Gastroesophageal sphincter (tissue), 4 donors: ENCODE measurements around the gene DNAH9. TPM values are rescaled to one million over a fixed set of nuclear protein-coding genes. Genes with fewer than 3 reads are reported as not detected.

Source experiments
- ATAC-seq: fragments of 150-250 bp; one replicate; pipeline ENCODE4 v1.9.1; 2016; ENCODE audit warnings: mild to moderate bottlenecking, moderate library complexity
- H3K27ac ChIP-seq, 4 donors: fragments of 200-600 bp; sonication (generic) in 3 of 4; 1 replicate in 3 of 4; 2 replicates in 1 of 4; pipeline ENCODE4 v1.5.1; 2016 to 2019
- H3K27me3 ChIP-seq: fragments of 200-600 bp; sonication (generic); one replicate; pipeline ENCODE4 v1.5.1; 2019
- H3K36me3 ChIP-seq, 2 donors: fragments of 200-600 bp; sonication (generic); one replicate each; pipeline ENCODE4 v1.5.1; 2019; ENCODE audit warnings: control low read depth in 1 of 2
- H3K4me1 ChIP-seq, 3 donors: fragments of 200-600 bp; sonication (generic); 1 replicate in 2 of 3; 2 replicates in 1 of 3; pipeline ENCODE4 v1.5.1; 2016 to 2019; ENCODE audit warnings: control low read depth in 2 of 3
- H3K4me3 ChIP-seq, 2 donors: fragments of 200-600 bp; sonication (generic); one replicate each; pipeline ENCODE4 v1.5.1; 2019; ENCODE audit warnings: mild to moderate bottlenecking in 1 of 2, moderate library complexity in 1 of 2
- H3K9me3 ChIP-seq, 3 donors: fragments of 200-600 bp; sonication (generic); one replicate each; pipeline ENCODE4 v1.5.1; 2017 to 2019; ENCODE audit warnings: control low read depth in 2 of 3
- EP300 ChIP-seq: sonication (generic); formaldehyde crosslinking; IDR thresholded peaks from one replicate; pipeline ENCODE4 v1.6.1; 2017; ENCODE audit warnings: antibody characterized with exemption, mild to moderate bottlenecking
- POLR2A ChIP-seq, 2 donors: fragments of 450-650 bp; IDR thresholded peaks; one replicate each; pipeline ENCODE4 v1.6.1; 2017; ENCODE audit warnings: antibody characterized with exemption in 2 of 2, mild to moderate bottlenecking in 2 of 2, moderate library complexity in 1 of 2
- POLR2AphosphoS5 ChIP-seq: sonication (generic); formaldehyde crosslinking; IDR thresholded peaks from one replicate; pipeline ENCODE4 v1.6.1; 2017; ENCODE audit warnings: antibody characterized with exemption
- WGBS, 2 donors: methylation state at CpG; one replicate each; pipeline ENCODE4 v1.1.5; 2018; ENCODE audit warnings: low coverage in 1 of 2; 5-methylcytosine and 5-hydroxymethylcytosine counted together
- total RNA-seq, 4 donors: library from RNA; depleted of rRNA; stranded (reverse); fragments of >200 nt; gene quantifications; one replicate each; pipeline ENCODE4 v1.1.0, GENCODE V29; 2016
- TF ChIP-seq, protein P1 (sequence below), 4 experiments: fragments of 200-600 bp in 2 of 4; fragments of 450-650 bp in 2 of 4; sonication (generic) in 1 of 4; IDR thresholded peaks; one replicate each; pipeline ENCODE4 v1.5.1; 2017 to 2019; ENCODE audit warnings: antibody characterized with exemption in 4 of 4, mild to moderate bottlenecking in 2 of 4, moderate library complexity in 2 of 4

Gene DNAH9
- total RNA-seq, 4 donors from 2014 or later, result 0.12 to 0.15 (median 0.13) TPM; not detected in 1

DNA sequence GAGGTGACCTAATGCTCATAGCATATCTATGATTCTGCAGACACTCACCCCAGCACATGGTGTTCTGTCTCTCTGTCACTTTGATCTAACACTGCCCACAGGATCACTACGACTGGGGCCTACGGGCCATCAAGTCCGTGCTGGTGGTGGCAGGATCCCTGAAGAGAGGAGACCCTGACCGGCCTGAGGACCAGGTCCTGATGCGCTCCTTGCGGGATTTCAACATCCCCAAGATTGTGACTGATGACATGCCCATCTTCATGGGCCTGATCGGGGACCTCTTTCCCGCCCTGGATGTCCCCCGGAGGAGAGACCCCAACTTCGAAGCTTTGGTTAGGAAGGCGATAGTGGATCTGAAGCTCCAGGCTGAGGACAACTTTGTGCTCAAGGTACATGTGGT lies 146.4 kb downstream of the DNAH9 start:
- Histone ChIP-seq H3K36me3 (no peaks in the 10 kb centered on the region), H3K4me1 (no peaks in the 10 kb centered on the region), H3K9me3 (peaks cover 0 to 18% (median 0%) of the 10 kb centered on the region in 3 donors), H3K27ac (no peak overlapping the region), H3K4me3 (no peak overlapping the region), H3K27me3 (no peaks in the 10 kb centered on the region)
- TF ChIP-seq, protein P1, sequence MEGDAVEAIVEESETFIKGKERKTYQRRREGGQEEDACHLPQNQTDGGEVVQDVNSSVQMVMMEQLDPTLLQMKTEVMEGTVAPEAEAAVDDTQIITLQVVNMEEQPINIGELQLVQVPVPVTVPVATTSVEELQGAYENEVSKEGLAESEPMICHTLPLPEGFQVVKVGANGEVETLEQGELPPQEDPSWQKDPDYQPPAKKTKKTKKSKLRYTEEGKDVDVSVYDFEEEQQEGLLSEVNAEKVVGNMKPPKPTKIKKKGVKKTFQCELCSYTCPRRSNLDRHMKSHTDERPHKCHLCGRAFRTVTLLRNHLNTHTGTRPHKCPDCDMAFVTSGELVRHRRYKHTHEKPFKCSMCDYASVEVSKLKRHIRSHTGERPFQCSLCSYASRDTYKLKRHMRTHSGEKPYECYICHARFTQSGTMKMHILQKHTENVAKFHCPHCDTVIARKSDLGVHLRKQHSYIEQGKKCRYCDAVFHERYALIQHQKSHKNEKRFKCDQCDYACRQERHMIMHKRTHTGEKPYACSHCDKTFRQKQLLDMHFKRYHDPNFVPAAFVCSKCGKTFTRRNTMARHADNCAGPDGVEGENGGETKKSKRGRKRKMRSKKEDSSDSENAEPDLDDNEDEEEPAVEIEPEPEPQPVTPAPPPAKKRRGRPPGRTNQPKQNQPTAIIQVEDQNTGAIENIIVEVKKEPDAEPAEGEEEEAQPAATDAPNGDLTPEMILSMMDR (IDR thresholded peaks at IDR 0.05), result no peak
- no peak for TF ChIP-seq POLR2AphosphoS5
- WGBS, 2 donors, result 94 to 100% methylated on average over 5 to 8 of the region's 11 CpGs
- ATAC-seq, result no peak

DNA sequence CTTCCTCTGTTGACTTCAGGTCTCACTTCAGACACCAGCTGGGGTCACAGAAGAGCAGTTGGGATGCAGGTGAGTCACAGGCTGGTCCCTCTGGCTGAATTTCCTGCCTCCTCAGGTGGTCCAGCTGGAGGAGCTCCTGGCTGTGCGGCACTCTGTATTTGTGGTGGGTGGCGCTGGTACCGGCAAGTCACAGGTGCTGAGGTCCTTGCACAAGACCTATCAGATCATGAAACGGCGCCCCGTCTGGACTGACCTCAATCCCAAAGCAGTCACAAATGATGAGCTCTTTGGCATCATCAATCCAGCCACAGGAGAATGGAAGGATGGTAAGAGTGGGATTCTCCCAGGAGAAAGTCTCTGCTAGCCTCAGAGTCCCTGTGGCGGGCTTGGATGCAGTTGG lies 149.2 kb downstream of the DNAH9 start:
- Histone ChIP-seq H3K4me3 (no peak overlapping the region), H3K9me3 (peaks cover 0 to 18% (median 0%) of the 10 kb centered on the region in 3 donors), H3K27ac (no peak overlapping the region), H3K27me3 (no peaks in the 10 kb centered on the region), H3K4me1 (no peaks in the 10 kb centered on the region), H3K36me3 (no peaks in the 10 kb centered on the region)
- ATAC-seq, result no peak
- WGBS, 2 donors, result 89% methylated on average over 7 of the region's 7 CpGs; no CpG with 5 or more reads in 1 of the 2 donors
- TF ChIP-seq POLR2A (IDR thresholded peaks at IDR 0.05), result no peak

DNA sequence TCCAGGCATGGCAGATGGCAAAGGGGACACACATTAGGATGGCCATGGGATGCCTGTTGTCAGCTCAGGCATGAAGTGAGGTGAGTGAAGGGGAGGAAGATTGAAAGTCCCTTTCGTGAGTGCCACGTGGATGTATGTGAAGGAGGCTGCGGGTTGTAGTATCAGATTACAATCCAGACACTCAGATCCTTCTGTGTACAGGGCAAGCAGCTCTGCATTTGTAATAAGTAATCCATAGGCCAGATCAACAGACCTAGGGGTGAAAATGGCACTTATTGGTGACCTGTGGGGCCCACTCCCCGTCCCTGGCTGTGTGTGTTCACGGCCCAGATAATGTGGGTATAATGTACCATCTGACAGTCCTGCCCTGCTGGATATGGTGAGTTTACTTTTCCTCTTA lies 159.5 kb downstream of the DNAH9 start:
- H3K9me3 ChIP-seq, result peaks cover 0 to 22% (median 0%) of the 10 kb centered on the region in 3 donors
- ATAC-seq, result no peak
- H3K27ac ChIP-seq, result no peak overlapping the region
- WGBS, 2 donors, result 40 to 58% methylated on average over 3 of the region's 5 CpGs
- H3K27me3 ChIP-seq, result no peaks in the 10 kb centered on the region
- TF ChIP-seq POLR2A (IDR thresholded peaks at IDR 0.05) (no peak), POLR2AphosphoS5 (no peak), EP300 (no peak)
- TF ChIP-seq, protein P1 (IDR thresholded peaks at IDR 0.05), result no peak
- H3K36me3 ChIP-seq, result no peaks in the 10 kb centered on the region
- no peaks in the 10 kb centered on the region for H3K4me1 ChIP-seq
- no peak overlapping the region for H3K4me3 ChIP-seq

DNA sequence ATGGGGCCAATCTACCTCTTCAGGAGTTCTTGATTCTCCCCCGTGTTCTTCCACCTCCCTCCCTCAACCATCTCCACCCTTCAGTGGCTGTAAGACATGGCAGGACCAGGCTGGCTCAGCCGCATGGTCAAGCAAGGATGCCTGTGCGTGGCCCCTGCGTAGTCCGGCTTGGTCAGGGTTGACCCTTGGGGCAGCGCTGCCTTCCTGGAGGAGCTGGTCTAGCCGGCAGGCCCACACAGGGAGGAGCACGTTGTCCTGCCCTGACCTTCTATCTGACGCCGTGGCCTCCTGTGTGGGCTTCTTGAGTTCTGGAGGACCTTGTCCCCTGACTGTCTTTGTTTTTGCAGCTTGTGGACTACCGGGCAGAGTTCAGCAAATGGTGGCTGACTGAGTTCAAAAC lies 169.8 kb downstream of the DNAH9 start:
- Histone ChIP-seq H3K4me1 (no peaks in the 10 kb centered on the region), H3K27me3 (no peaks in the 10 kb centered on the region), H3K4me3 (no peak overlapping the region), H3K36me3 (no peaks in the 10 kb centered on the region), H3K27ac (no peak overlapping the region), H3K9me3 (no peaks in the 10 kb centered on the region)
- TF ChIP-seq, protein P1 (IDR thresholded peaks at IDR 0.05), result no peak
- no peak for TF ChIP-seq POLR2AphosphoS5
- TF ChIP-seq EP300, result no peak
- WGBS, 2 donors, result 74 to 100% methylated on average over 1 to 3 of the region's 11 CpGs
- no peak for ATAC-seq

DNA sequence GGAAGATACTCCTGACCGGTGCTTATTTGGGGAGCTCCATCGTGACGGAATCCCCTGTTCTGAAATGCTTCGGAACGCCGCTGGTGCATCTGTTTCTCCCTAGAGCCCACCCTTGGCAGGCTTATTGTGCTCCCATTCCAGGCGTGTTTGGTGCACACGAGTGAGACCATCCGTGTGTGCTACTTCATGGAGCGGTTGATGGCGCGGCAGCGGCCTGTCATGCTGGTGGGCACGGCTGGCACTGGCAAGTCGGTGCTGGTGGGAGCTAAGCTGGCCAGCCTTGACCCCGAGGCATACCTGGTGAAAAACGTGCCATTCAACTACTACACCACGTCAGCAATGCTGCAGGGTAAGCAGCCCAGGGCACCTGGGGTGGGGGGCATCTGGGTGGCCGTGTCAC lies 170.7 kb downstream of the DNAH9 start:
- TF ChIP-seq, protein P1 (IDR thresholded peaks at IDR 0.05), result no peak
- TF ChIP-seq POLR2A (IDR thresholded peaks at IDR 0.05) (no peak), POLR2AphosphoS5 (no peak), EP300 (no peak)
- Histone ChIP-seq H3K27me3 (peaks cover 4% of the 10 kb centered on the region), H3K4me1 (no peaks in the 10 kb centered on the region), H3K27ac (no peak overlapping the region), H3K4me3 (no peak overlapping the region), H3K9me3 (no peaks in the 10 kb centered on the region), H3K36me3 (no peaks in the 10 kb centered on the region)
- WGBS, 2 donors, result 40 to 90% methylated on average over 1 to 7 of the region's 19 CpGs
- ATAC-seq, result no peak

DNA sequence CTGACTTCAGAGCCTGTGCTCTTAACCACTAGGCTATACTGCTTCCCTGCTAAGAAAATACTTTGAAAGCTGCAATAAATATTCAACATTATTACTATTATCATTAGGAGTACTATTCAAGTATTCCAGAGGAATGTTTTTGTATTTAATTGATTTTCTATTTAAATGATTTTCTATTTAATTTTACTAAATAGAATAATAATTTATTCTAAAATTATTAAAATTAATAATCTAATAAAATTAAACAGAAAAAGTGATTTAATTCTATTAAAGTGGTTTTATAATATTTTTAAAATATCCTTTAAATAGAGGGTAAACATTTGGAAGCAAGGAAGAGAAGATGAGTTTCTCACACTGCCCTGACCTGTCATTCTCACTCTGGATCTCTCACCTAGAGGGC lies 173.8 kb downstream of the DNAH9 start:
- Histone ChIP-seq H3K36me3 (no peaks in the 10 kb centered on the region), H3K4me1 (no peaks in the 10 kb centered on the region), H3K9me3 (no peaks in the 10 kb centered on the region), H3K27me3 (peaks cover 9% of the 10 kb centered on the region), H3K27ac (no peak overlapping the region), H3K4me3 (no peak overlapping the region)
- TF ChIP-seq, protein P1 (IDR thresholded peaks at IDR 0.05), result no peak
- ATAC-seq, result no peak
